Subcutaneous adipose tissue (tissue), 4 donors: ENCODE results near the gene CCL26. TPM values are rescaled to one million over a fixed set of nuclear protein-coding genes. Genes with fewer than 3 reads are reported as not detected.

Experiments
- CTCF ChIP-seq: fragments of 450-650 bp; IDR thresholded peaks from one replicate; pipeline ENCODE4 v1.5.1; 2016; ENCODE audit warnings: low read depth, mild to moderate bottlenecking, control low read depth, antibody characterized with exemption, moderate library complexity
- total RNA-seq, 4 donors: library from RNA; depleted of rRNA; stranded (reverse); fragments of >200 nt; gene quantifications; one replicate each; pipeline ENCODE4 v1.1.0, GENCODE V29; 2016

Gene CCL26
- total RNA-seq, 4 donors from 2014 or later: 1.5 TPM; not detected in 3

DNA sequence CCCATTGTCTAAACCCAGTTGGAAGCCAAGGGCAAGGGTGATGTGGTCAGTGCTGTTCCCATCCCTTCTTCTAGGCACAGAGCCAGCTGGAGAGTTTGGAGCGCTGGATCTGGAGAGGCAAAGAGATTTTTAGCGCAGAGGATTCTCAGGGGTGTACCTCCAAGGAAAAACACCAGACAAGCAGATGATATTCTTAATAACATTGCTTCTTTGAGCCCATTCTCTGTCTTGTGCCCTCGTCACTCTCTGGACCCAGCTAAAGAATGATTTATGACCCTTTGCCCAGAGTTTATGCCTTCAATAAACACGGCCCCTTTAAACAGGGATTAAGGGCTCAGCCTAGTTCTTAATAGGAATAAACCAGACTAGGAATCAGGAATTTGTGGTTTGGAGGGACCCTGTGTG lies 28.6 kb downstream of the CCL26 start:
- TF ChIP-seq CTCF: no peak

DNA sequence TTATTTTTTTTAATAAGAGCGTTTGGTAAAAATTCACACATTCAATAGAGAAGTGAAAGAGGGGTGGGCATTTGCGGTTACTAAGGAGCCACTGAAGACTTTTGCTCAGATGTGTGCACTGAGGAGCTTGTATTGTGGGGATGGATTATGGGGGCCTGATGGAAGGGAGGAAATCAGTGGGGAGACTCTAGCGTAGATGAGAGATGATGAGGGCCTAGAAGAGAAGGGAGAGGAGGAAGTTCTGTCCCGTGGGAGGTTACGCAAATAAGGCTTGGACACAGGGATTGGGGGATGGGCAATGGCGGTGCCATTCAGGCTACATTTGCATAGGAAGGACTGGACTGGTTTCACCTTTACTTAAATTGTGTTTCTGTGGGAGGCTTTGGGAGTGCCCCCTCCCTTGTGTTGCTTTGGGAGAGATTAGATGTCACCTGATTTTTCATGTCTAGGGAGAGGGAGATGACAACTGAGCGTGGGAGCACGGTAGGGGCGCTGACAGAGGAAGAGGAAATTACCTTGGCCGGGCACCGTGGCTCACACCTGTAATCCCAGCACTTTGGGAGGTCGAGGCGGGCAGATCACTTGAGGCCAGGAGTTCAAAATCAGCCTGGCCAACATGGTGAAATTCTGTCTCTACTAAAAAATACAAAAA lies 31.0 kb downstream of the CCL26 start:
- TF ChIP-seq CTCF: no peak

GRCh38 chr7:75739796-75740672 lies 32.0 kb downstream of the CCL26 start:
- TF ChIP-seq CTCF: no peak

DNA sequence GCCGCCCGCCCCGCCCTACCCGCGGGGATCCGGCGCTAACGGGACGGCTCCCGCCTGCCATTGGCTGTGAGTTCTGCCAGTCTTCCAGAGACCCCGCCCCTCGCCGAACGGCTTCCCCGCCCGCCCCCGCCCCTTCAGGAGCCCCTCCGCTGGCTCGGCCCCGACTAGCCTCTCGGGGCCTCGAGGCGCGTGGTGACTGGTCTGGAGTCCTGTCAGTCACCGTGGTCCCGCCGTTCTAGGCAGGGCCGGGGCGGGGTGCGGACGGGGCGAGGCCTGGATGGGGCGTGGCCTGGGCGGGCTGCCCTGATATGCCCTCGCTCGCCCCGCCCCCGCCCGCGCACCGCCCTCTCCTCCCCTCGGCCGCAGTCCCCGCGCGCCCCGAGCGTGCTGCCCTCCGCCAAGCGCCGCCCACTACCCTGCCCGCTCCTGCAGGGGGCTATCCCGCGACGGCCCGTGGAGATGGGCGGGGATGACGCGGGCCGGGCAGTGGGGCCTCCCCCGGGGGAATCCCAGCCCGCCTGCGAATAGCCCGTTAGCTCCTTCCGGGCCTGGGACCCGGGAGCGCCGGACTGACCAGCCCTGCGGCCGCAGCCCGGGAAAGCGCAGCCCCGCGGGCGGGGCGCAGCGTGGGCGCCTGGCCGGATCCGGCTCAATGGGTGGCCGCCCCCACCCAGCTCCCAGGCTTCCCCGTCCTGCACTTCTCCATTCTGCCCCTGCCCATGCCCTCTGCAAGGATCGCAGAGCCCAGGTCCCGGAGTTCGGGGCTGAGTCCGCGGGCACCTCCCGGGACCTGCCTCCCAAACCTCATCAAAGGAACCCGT lies 32.8 kb downstream of the CCL26 start:
- no peak for TF ChIP-seq CTCF

GRCh38 chr7:75738604-75738974 lies 33.4 kb downstream of the CCL26 start, which contains the start of gene HIP1:
Gene HIP1 (minus strand): TSS chr7:75738941. CDS start chr7:75738920, 21 bp downstream.
- no peak for TF ChIP-seq CTCF

GRCh38 chr7:75737856-75738603 lies 34.0 kb downstream of the CCL26 start:
- TF ChIP-seq CTCF: no peak
